IMR-90 (cell line): Measurements from ENCODE around the gene TRAF7. TPM values are rescaled to one million over a fixed set of nuclear protein-coding genes. Genes with fewer than 3 reads are reported as not detected.
"Not testable (repeated sequence)": the region's sequence is repeated elsewhere in the genome, so short reads cannot be mapped to it uniquely, and the experiment has no call there.

Experiments used
- ATAC-seq: fragments of 200-7000 bp; cut with Tn5 transposase; 2 replicates; pipeline ENCODE4 v1.9.1; 2020; ENCODE audit warnings: low read depth, mild to moderate bottlenecking, moderate library complexity
- BruUV-seq: library from RNA; stranded (reverse); fragments of 400-500 nt; replicated peaks from 2 replicates; lab custom pipeline; 2021; lab: Mats Ljungman, UMichigan
- CTCF ChIA-PET: fragments of 300-600 bp; formaldehyde crosslinking; extraction: SDS; loops from one replicate; lab custom pipeline; 2021; ENCODE audit warnings: antibody characterized with exemption; lab: Yijun Ruan, JAX
- POLR2A ChIA-PET: fragments of 300-600 bp; sonication (Branson Sonifier 250); formaldehyde crosslinking; loops from one replicate; lab custom pipeline; 2022; ENCODE audit warnings: antibody characterized with exemption; ENCODE audit not compliant: unreplicated experiment; lab: Charles Lee
- DNase-seq: peaks from one replicate; pipeline ENCODE4 v3.0.0; 2013
- H2AFZ ChIP-seq: replicated peaks from 2 replicates; pipeline ENCODE3; 2013; ENCODE audit warnings: low read length, mild to moderate bottlenecking; ENCODE audit not compliant: poor library complexity
- H2AK5ac ChIP-seq: 2 replicates; pipeline ENCODE4 v1.6.1; 2013; ENCODE audit warnings: low read depth, low read length, inconsistent platforms
- H2AK9ac ChIP-seq: replicated peaks from 2 replicates; pipeline ENCODE3; 2013; ENCODE audit warnings: mild to moderate bottlenecking, low read depth, low read length, moderate library complexity; ENCODE audit not compliant: poor library complexity
- H2BK120ac ChIP-seq: 2 replicates; pipeline ENCODE4 v1.6.1; 2013; ENCODE audit warnings: low read depth, low read length, inconsistent platforms
- H2BK15ac ChIP-seq: 3 replicates; pipeline ENCODE4 v1.6.1; 2013; ENCODE audit warnings: low read depth, low read length, inconsistent platforms
- H2BK20ac ChIP-seq: 2 replicates; pipeline ENCODE4 v1.6.1; 2013; ENCODE audit warnings: low read depth, mild to moderate bottlenecking, inconsistent platforms, low read length, moderate library complexity
- H2BK5ac ChIP-seq: 2 replicates; pipeline ENCODE4 v1.6.1; 2013; ENCODE audit warnings: mild to moderate bottlenecking, low read depth, low read length, inconsistent platforms; ENCODE audit not compliant: poor library complexity, severe bottlenecking
- H3K14ac ChIP-seq: replicated peaks from 2 replicates; pipeline ENCODE4 v1.6.1; 2013; ENCODE audit warnings: low read depth, low read length, inconsistent platforms
- H3K18ac ChIP-seq: 2 replicates; pipeline ENCODE4 v1.6.1; 2013; ENCODE audit warnings: low read depth, low read length, control low read depth
- H3K23ac ChIP-seq: 2 replicates; pipeline ENCODE4 v1.6.1; 2013; ENCODE audit warnings: low read depth, low read length, inconsistent platforms
- H3K27ac ChIP-seq: 2 replicates; pipeline ENCODE4 v1.5.1; 2013; ENCODE audit warnings: mild to moderate bottlenecking, control low read depth, low read length; ENCODE audit not compliant: insufficient read depth
- H3K27me3 ChIP-seq: 2 replicates; pipeline ENCODE4 v1.6.1; 2013; ENCODE audit warnings: low read length; ENCODE audit not compliant: control insufficient read depth, insufficient read depth
- H3K36me3 ChIP-seq: 2 replicates; pipeline ENCODE4 v1.6.1; 2013; ENCODE audit warnings: low read length, mixed read lengths; ENCODE audit not compliant: control insufficient read depth, insufficient read depth
- H3K4ac ChIP-seq: 2 replicates; pipeline ENCODE4 v1.6.1; 2013; ENCODE audit warnings: low read depth, low read length, inconsistent platforms
- H3K4me1 ChIP-seq: 2 replicates; pipeline ENCODE4 v1.6.1; 2013; ENCODE audit warnings: low read length, mixed read lengths; ENCODE audit not compliant: control insufficient read depth, insufficient read depth
- H3K4me2 ChIP-seq: 2 replicates; pipeline ENCODE4 v1.6.1; 2013; ENCODE audit warnings: low read depth, mild to moderate bottlenecking, control low read depth, low read length, moderate library complexity
- H3K4me3 ChIP-seq: 2 replicates; pipeline ENCODE4 v1.5.1; 2013; ENCODE audit warnings: low read depth, mild to moderate bottlenecking, control low read depth, low read length, moderate library complexity; ENCODE audit not compliant: insufficient read depth
- H3K56ac ChIP-seq: 2 replicates; pipeline ENCODE4 v1.6.1; 2013; ENCODE audit warnings: low read length, inconsistent platforms; ENCODE audit not compliant: insufficient read depth; ENCODE audit errors: extremely low read depth
- H3K79me1 ChIP-seq, 2 experiments: 2 replicates each; pipeline ENCODE4 v1.6.1; 2013; ENCODE audit warnings: low read length in 2 of 2, inconsistent platforms in 1 of 2, low read depth in 1 of 2
- H3K9ac ChIP-seq: 2 replicates; pipeline ENCODE4 v1.6.1; 2013; ENCODE audit warnings: low read depth, low read length, control low read depth
- H3K9me1 ChIP-seq: 2 replicates; pipeline ENCODE4 v1.6.1; 2013; ENCODE audit warnings: low read length, inconsistent platforms; ENCODE audit not compliant: insufficient read depth
- H3K9me3 ChIP-seq: 2 replicates; pipeline ENCODE4 v1.6.1; 2013; ENCODE audit warnings: low read length; ENCODE audit not compliant: control insufficient read depth, insufficient read depth
- H4K20me1 ChIP-seq: 2 replicates; pipeline ENCODE4 v1.6.1; 2013; ENCODE audit warnings: low read length, inconsistent platforms; ENCODE audit not compliant: insufficient read depth
- H4K5ac ChIP-seq: 2 replicates; pipeline ENCODE4 v1.6.1; 2013; ENCODE audit warnings: mild to moderate bottlenecking, low read depth, low read length, control low read depth
- H4K8ac ChIP-seq, 2 experiments: 2 replicates each; pipeline ENCODE4 v1.6.1; 2013; ENCODE audit warnings: low read depth in 2 of 2, low read length in 2 of 2, control low read depth in 1 of 2, inconsistent platforms in 1 of 2
- H4K91ac ChIP-seq: 2 replicates; pipeline ENCODE4 v1.6.1; 2013; ENCODE audit warnings: low read depth, low read length, inconsistent platforms; ENCODE audit not compliant: insufficient read depth
- FOS ChIP-seq: fragments of 150-350 bp; IDR thresholded peaks from 2 replicates; pipeline ENCODE4 v1.6.1; 2016; ENCODE audit warnings: low read depth, low read length
- WGBS, 2 experiments: methylation state at CpG; one replicate each; pipeline versions ENCODE4 v1.1.5 to v1.1.7; 2013; ENCODE audit warnings: missing lambda C conversion rate in 2 of 2; ENCODE audit not compliant: insufficient read length in 1 of 2; ENCODE audit errors: extremely low coverage in 2 of 2; 5-methylcytosine and 5-hydroxymethylcytosine counted together
- dilution Hi-C: fragments of 300-500 bp; cut with HindIII; formaldehyde crosslinking; loops from one replicate; pipeline ENCODE4 v1.14.3; 2018; ENCODE audit warnings: low sequenced_read_pairs; ENCODE audit not compliant: unreplicated experiment
- in situ Hi-C: fragments of 300-500 bp; cut with MboI; formaldehyde crosslinking; loops from 3 replicates; pipeline ENCODE4 v1.14.3; 2019; ENCODE audit warnings: low sequenced_read_pairs, inconsistent platforms, mixed read lengths
- intact Hi-C: fragments of 100-400 bp; cut with micrococcal nuclease; formaldehyde crosslinking; loops from 2 replicates; pipeline ENCODE4 v1.10.0; 2022
- polyA plus RNA-seq, 3 experiments: library from polyadenylated mRNA; depleted of rRNA; stranded (reverse); fragments of >200 nt; gene quantifications; 2 replicates each; pipeline ENCODE4 v1.2.3, GENCODE V29; 2012; ENCODE audit warnings: low replicate concordance in 1 of 3
- total RNA-seq: library from RNA; depleted of rRNA; stranded (reverse); fragments of >200 nt; gene quantifications from 2 replicates; pipeline ENCODE4 v1.2.3, GENCODE V29; 2012

TRAF7 gene
- total and polyA plus RNA-seq, 2 of the 4 experiments (the other 2 are of a cell fraction) = 29.6 to 52.6 TPM

DNA sequence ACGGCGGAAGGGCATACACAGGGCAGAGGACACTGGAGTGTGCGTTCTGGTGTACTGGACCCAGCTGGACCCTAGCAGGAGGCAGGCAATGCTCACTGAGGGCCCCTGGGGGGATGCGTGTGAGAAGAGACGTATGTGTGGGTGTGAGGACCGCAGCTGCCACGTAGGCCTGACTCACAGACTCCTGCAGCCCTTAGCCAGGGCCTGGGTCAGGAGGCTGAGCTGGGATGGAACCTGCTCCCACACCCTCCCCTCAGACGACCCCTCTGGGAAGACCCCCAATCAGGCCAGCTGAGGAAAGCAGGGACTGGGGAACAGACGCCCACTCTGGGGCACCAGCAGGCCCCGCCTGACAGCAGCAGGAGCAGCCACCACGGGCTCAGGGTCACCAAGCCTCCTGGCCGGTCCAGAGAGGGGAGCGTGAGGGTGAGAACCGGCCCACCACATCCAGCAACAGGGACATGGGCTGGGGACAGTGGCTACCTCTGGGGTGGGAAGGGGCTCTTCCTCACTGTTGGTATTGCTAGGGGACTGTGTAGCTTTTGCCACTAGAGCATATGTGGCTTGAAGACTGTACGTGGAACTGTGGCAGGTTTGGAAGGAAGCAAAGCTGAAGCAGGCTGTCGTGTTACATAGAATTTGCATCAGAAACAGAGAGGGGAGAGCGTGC is 48.3 kb upstream of the TRAF7 start:
- BruUV-seq, H4K20me1 ChIP-seq, H2AK9ac ChIP-seq, intact Hi-C loops, H2AFZ ChIP-seq, H3K4me3 ChIP-seq, POLR2A ChIA-PET, H3K4me2 ChIP-seq, H3K79me1 ChIP-seq, H3K56ac ChIP-seq, H3K9ac ChIP-seq, H3K9me1 ChIP-seq, in situ Hi-C loops, H3K23ac ChIP-seq, H2BK15ac ChIP-seq, H3K4me1 ChIP-seq, H3K27me3 ChIP-seq, CTCF ChIA-PET, dilution Hi-C loops, H3K9me3 ChIP-seq: not testable (repeated sequence)
- peak overlapping the region; percentile 72; the same call in 1 of the 2 replicates for H2BK120ac ChIP-seq
- H2AK5ac ChIP-seq = peak overlapping the region; percentile 73
- 0 out of 2 replicates have a peak overlapping the region, but pooled peaks have one; percentile 69 for H3K14ac ChIP-seq
- ATAC-seq = peak; percentile 67
- peak overlapping the region; percentile 69; the same call in 1 of the 2 replicates for H2BK20ac ChIP-seq
- H4K5ac ChIP-seq = peak overlapping the region; percentile 49; the same call in 1 of the 2 replicates
- H2BK5ac ChIP-seq = peak overlapping the region; percentile 22
- H4K8ac ChIP-seq = peak overlapping the region in 1 of 2 experiments; percentile 67; a peak in 1 of 4 replicates
- peaks cover 52% of the 10 kb centered on the region for H3K36me3 ChIP-seq
- H4K91ac ChIP-seq = peak overlapping the region; percentile 32
- TF ChIP-seq FOS = peak; percentile 54; the same call in 1 of the 2 replicates
- peak overlapping the region; percentile 14; the same call in 1 of the 2 replicates for H3K18ac ChIP-seq
- DNase-seq = peak; percentile 87
- peak overlapping the region; percentile 46; the same call in 1 of the 2 replicates for H3K4ac ChIP-seq
- H3K27ac ChIP-seq = peak overlapping the region; percentile 72
- WGBS, 2 experiments = no CpG with 5 or more reads among the region's 17 CpGs

DNA sequence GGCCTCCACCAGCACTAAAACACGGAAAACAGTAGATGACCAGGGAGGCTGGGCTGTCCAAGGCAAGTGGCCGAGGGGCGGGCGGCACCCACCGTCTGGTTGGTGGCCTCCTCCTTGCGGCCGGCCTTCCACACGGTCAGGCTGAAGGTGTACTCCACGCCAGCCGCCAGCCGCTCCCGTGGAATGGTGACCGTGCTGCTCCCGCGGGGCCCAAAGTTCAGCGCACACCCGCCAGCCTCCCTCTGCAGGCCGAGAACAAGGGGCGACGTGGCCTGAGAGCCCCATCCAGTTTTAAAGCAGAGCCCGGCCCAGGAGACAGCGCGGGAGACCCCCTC is 47.8 kb upstream of the TRAF7 start:
- DNase-seq, H3K4me3 ChIP-seq, H3K14ac ChIP-seq, intact Hi-C loops, H3K79me1 ChIP-seq, H3K27me3 ChIP-seq, CTCF ChIA-PET, H3K9ac ChIP-seq, dilution Hi-C loops, ATAC-seq, H2AFZ ChIP-seq, H4K5ac ChIP-seq, BruUV-seq, H3K9me1 ChIP-seq, H3K4me2 ChIP-seq, in situ Hi-C loops, H2BK20ac ChIP-seq, H2AK9ac ChIP-seq, H3K18ac ChIP-seq, H3K56ac ChIP-seq, H3K4me1 ChIP-seq, H3K23ac ChIP-seq, POLR2A ChIA-PET, H2BK15ac ChIP-seq, H4K20me1 ChIP-seq, H3K9me3 ChIP-seq: not testable (repeated sequence)
- Histone ChIP-seq H3K4ac (peak overlapping the region; percentile 46; the same call in 1 of the 2 replicates), H4K91ac (peak overlapping the region; percentile 32; the same call in 1 of the 2 replicates), H3K36me3 (peaks cover 51% of the 10 kb centered on the region), H4K8ac (peak overlapping the region in 1 of 2 experiments; percentile 67; a peak in 1 of 4 replicates), H2AK5ac (0 out of 2 replicates have a peak overlapping the region, but pooled peaks have one; percentile 64), H2BK5ac (peak overlapping the region; percentile 22), H2BK120ac (peak overlapping the region; percentile 72; the same call in 1 of the 2 replicates), H3K27ac (peak overlapping the region; percentile 72)
- 90% methylated on average over 2 of the region's 23 CpGs; no CpG with 5 or more reads in 1 of the 2 experiments for WGBS, 2 experiments
